Nephron progenitor cell (in vitro differentiated cells): ENCODE data around the gene CPXM2.

ENCODE experiments used
- DNase-seq: peaks from one replicate; pipeline ENCODE4 v3.0.0; 2021
- H3K27ac Mint-ChIP-seq: 2 replicates; pipeline ENCODE4 v1.8.0; 2021; ENCODE audit warnings: mild to moderate bottlenecking, moderate library complexity, mixed read lengths
- H3K27me3 Mint-ChIP-seq: 2 replicates; pipeline ENCODE4 v1.8.0; 2021; ENCODE audit warnings: mild to moderate bottlenecking, low read depth, mixed read lengths; ENCODE audit not compliant: poor library complexity
- H3K36me3 Mint-ChIP-seq: 2 replicates; pipeline ENCODE4 v1.8.0; 2021; ENCODE audit warnings: low read depth, mixed read lengths
- H3K4me1 Mint-ChIP-seq: 2 replicates; pipeline ENCODE4 v1.8.0; 2021; ENCODE audit warnings: mixed read lengths
- H3K4me3 Mint-ChIP-seq: 2 replicates; pipeline ENCODE4 v1.8.0; 2021; ENCODE audit warnings: mild to moderate bottlenecking, moderate library complexity, mixed read lengths
- H3K9me3 Mint-ChIP-seq: 2 replicates; pipeline ENCODE4 v1.8.0; 2021; ENCODE audit warnings: mild to moderate bottlenecking, moderate library complexity, mixed read lengths
- CTCF ChIP-seq: fragments of 200-600 bp; sonication (generic); IDR thresholded peaks from 2 replicates; pipeline ENCODE4 v1.5.0; 2021; ENCODE audit warnings: antibody characterized with exemption

Gene CPXM2

DNA sequence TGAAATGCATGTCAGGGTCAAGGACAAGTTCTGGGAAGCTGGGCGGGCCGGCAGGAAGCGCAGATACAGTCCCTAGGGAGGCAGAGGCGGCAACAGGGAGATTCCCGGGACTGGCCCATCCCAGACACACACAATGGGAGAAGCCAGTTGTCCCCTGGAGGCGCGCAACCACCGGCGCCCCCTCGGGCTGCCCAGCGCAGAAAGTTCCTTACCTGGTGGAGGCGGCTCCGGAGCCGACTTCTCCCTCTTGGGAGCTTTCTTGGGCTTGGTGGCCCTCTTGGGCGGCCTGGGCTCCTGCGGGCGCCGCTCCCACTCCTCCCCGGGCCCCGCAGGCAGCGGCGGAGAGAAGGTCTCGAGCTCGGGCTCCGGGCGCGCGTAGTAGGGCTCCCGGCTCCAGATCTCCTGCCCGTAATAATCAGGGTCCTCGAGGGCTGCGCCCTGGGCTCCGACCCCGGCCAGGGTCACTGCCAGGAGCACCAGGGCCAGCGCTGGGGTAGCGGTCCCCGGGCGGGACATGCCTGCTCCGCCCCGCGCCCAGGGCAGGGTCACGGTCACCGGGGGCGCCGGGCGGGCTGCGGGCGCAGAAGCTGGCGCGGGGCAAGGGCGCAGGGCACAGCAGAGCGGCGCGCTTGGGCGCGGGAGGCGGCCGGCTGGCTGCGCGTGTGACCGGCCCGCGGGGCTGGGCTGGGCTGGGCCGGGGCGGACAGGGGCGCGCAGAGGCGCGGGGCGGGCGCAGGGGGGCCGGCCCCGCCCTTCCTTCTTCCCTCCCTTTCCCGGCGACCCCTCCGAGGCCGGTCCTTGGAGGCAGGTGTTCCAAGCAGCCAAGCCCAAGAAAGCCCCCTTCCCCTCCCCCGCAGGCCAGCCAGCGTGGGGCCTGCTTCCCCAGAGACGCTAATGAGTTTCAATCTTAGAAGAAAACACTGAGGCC is at the start of gene CPXM2:
TSS of gene CPXM2 (minus strand) at position 664 of the 928 bp plus-strand sequence. CDS start at position 516, 148 bp downstream.
- H3K27ac Mint-ChIP-seq, result no peak within 1 kb of the TSS
- H3K27me3 Mint-ChIP-seq, result peaks cover 91% of the 10 kb centered on the region
- peak; percentile 42 for DNase-seq
- no peaks in the 10 kb centered on the region for H3K36me3 Mint-ChIP-seq
- peak within 1 kb of the TSS; percentile 54 for H3K4me3 Mint-ChIP-seq
- no peaks in the 10 kb centered on the region for H3K4me1 Mint-ChIP-seq
- no peak for TF ChIP-seq CTCF
- peaks cover 5% of the 10 kb centered on the region for H3K9me3 Mint-ChIP-seq

- H3K36me3 Mint-ChIP-seq, result no peaks in the 10 kb centered on the region
- H3K27ac Mint-ChIP-seq, result no peak overlapping the region
- H3K9me3 Mint-ChIP-seq, result peaks cover 4% of the 10 kb centered on the region
- H3K4me3 Mint-ChIP-seq, result no peak overlapping the region
- no peak for DNase-seq
- H3K4me1 Mint-ChIP-seq, result no peaks in the 10 kb centered on the region
- peaks cover 21% of the 10 kb centered on the region for H3K27me3 Mint-ChIP-seq
- no peak for TF ChIP-seq CTCF
Measured at GRCh38 chr10:123939591-123939990, 48.0 kb upstream of the CPXM2 start.

- Mint-ChIP-seq H3K4me3 (no peak overlapping the region), H3K9me3 (peaks cover 4% of the 10 kb centered on the region), H3K4me1 (no peaks in the 10 kb centered on the region), H3K36me3 (no peaks in the 10 kb centered on the region), H3K27me3 (peaks cover 22% of the 10 kb centered on the region), H3K27ac (no peak overlapping the region)
- no peak for TF ChIP-seq CTCF
- DNase-seq, result no peak
Measured at GRCh38 chr10:123938890-123939289, 47.3 kb upstream of the CPXM2 start.

DNA sequence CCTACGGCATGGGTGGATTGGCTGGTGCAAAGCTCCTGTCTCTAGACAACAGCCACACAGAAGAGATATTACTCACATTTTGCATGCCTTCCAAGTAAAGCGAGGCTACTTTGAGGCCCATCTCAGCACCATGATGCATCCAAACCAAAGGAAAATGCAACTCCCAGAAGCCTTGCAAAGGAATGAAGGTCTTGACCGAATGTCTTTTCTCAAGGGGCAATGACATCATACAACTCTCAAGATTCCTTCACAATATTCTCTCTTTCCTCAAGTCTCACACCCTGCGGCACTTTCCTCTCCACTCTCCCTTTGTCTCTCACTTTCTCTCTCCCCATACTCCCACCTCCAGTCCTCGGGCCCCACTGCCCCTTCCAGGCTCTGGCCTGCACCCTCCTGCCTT is 44.8 kb upstream of the CPXM2 start:
- Mint-ChIP-seq H3K9me3 (peaks cover 17% of the 10 kb centered on the region), H3K36me3 (no peaks in the 10 kb centered on the region), H3K4me1 (no peaks in the 10 kb centered on the region), H3K4me3 (no peak overlapping the region), H3K27ac (no peak overlapping the region), H3K27me3 (peaks cover 22% of the 10 kb centered on the region)
- TF ChIP-seq CTCF, result no peak
- no peak for DNase-seq

DNA sequence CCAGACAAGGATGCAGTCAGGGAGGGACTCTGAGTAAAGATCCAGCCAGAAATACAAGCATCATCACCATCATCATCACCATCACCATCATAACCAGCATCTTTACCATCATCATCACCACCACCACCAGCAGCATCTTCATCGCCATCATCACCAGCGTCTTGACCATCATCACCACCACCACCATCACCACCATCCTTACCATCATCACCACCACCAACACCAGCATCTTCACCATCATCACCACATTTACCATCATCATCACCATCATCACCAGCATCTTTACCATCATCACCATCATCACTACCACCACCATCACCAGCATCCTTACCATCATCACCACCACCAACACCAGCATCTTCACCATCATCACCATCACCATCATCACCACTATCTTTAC is 44.1 kb upstream of the CPXM2 start:
- no peaks in the 10 kb centered on the region for H3K4me1 Mint-ChIP-seq
- no peak overlapping the region for H3K27ac Mint-ChIP-seq
- peaks cover 24% of the 10 kb centered on the region for H3K9me3 Mint-ChIP-seq
- H3K27me3 Mint-ChIP-seq, result peaks cover 22% of the 10 kb centered on the region
- H3K4me3 Mint-ChIP-seq, result no peak overlapping the region
- no peaks in the 10 kb centered on the region for H3K36me3 Mint-ChIP-seq
- no peak for TF ChIP-seq CTCF
- DNase-seq, result no peak

GRCh38 chr10:123934846-123935245 is 43.2 kb upstream of the CPXM2 start:
- no peak for DNase-seq
- no peaks in the 10 kb centered on the region for H3K4me1 Mint-ChIP-seq
- peaks cover 32% of the 10 kb centered on the region for H3K9me3 Mint-ChIP-seq
- no peak for TF ChIP-seq CTCF
- peaks cover 25% of the 10 kb centered on the region for H3K27me3 Mint-ChIP-seq
- no peaks in the 10 kb centered on the region for H3K36me3 Mint-ChIP-seq
- H3K27ac Mint-ChIP-seq, result no peak overlapping the region
- H3K4me3 Mint-ChIP-seq, result no peak overlapping the region
